ENCODE data around the gene OSTF1. TPM values are rescaled to one million over a fixed set of nuclear protein-coding genes. Genes with fewer than 3 reads are reported as not detected.

OSTF1 gene
- total RNA-seq, 1 experiment from 2014 or later, result 17.8 TPM

GRCh38 chr9:75090579-75090978 is 2.3 kb downstream of the OSTF1 start:
- no peak overlapping the region for H3K4me3 Mint-ChIP-seq

GRCh38 chr9:75092766-75093165 is 4.5 kb downstream of the OSTF1 start:
- Mint-ChIP-seq H3K4me1 (peaks cover 44% of the 10 kb centered on the region), H3K36me3 (no peaks in the 10 kb centered on the region), H3K9me3 (no peaks in the 10 kb centered on the region), H3K27ac (no peak overlapping the region), H3K27me3 (ENCODE audit: low read depth) (no peaks in the 10 kb centered on the region; the same call in 1 of the 2 replicates), H3K4me3 (no peak overlapping the region)
- DNase-seq (ENCODE audit: low spot score) (no peak), ATAC-seq (no peak)
- ChIA-PET CTCF (interaction anchor here (0.9 to 1.6 kb wide), 2 partner anchors 41 to 319 kb away, joined by 3 read pairs; no protein-coding TSS in a partner anchor), POLR2A (interaction anchor here (0.6 kb wide), 1 partner anchor 9 kb away, joined by 3 read pairs; no protein-coding TSS in a partner anchor)
- TF ChIP-seq CREM (CRISPR knock-in tag; IDR thresholded peaks at IDR 0.05), result no peak
- TF ChIP-seq FOXP1 (CRISPR knock-in tag; IDR thresholded peaks at IDR 0.05; ENCODE audit: borderline replicate concordance), result no peak
- TF ChIP-seq CDX4 (CRISPR knock-in tag; IDR thresholded peaks at IDR 0.05; ENCODE audit: borderline replicate concordance), result no peak
- no peak for TF ChIP-seq NFE2L1 (CRISPR knock-in tag; IDR thresholded peaks at IDR 0.05)
- no peak for TF ChIP-seq MLX (CRISPR knock-in tag; IDR thresholded peaks at IDR 0.05)
- TF ChIP-seq ATF3 (CRISPR knock-in tag; conservative IDR thresholded peaks at IDR 0.05), result no peak
- no peak for TF ChIP-seq FOXJ3 (CRISPR knock-in tag; IDR thresholded peaks at IDR 0.05; ENCODE audit: borderline replicate concordance)
- no peak for TF ChIP-seq SMAD3 (CRISPR knock-in tag; IDR thresholded peaks at IDR 0.05; ENCODE audit: borderline replicate concordance)
- no peak for TF ChIP-seq USF2 (CRISPR knock-in tag; IDR thresholded peaks at IDR 0.05)
- no peak for TF ChIP-seq ZNF512 (CRISPR knock-in tag; IDR thresholded peaks at IDR 0.05; ENCODE audit: borderline replicate concordance)
- TF ChIP-seq ZMAT4 (CRISPR knock-in tag; IDR thresholded peaks at IDR 0.05), result no peak
- no peak for TF ChIP-seq AR (CRISPR knock-in tag; IDR thresholded peaks at IDR 0.05)
- no peak for TF ChIP-seq ZNF532 (CRISPR knock-in tag; IDR thresholded peaks at IDR 0.05; ENCODE audit: borderline replicate concordance)
- no peak for TF ChIP-seq ZNF416 (CRISPR knock-in tag; IDR thresholded peaks at IDR 0.05)
- no peak for TF ChIP-seq ZNF138 (CRISPR knock-in tag; conservative IDR thresholded peaks at IDR 0.05)
- TF ChIP-seq ZBTB21 (CRISPR knock-in tag; IDR thresholded peaks at IDR 0.05; ENCODE audit: borderline replicate concordance), result no peak
- TF ChIP-seq TCF7 (CRISPR knock-in tag; IDR thresholded peaks at IDR 0.05; ENCODE audit: low read depth), result no peak
- no peak for TF ChIP-seq NFYB (CRISPR knock-in tag; conservative IDR thresholded peaks at IDR 0.05; ENCODE audit: low read depth)

More at GRCh38 chr9:75090579-75090978, 2.3 kb downstream of the OSTF1 start:
- Mint-ChIP-seq H3K9me3 (no peaks in the 10 kb centered on the region), H3K4me1 (peaks cover 52% of the 10 kb centered on the region), H3K27me3 (ENCODE audit: low read depth) (no peaks in the 10 kb centered on the region; the same call in 1 of the 2 replicates), H3K36me3 (no peaks in the 10 kb centered on the region), H3K27ac (no peak overlapping the region)
- no peak for DNase-seq (ENCODE audit: low spot score)
- CTCF ChIA-PET, result no interaction called here
- POLR2A ChIA-PET, result no interaction called here
- ATAC-seq, result no peak
- TF ChIP-seq ZNF121 (CRISPR knock-in tag; IDR thresholded peaks at IDR 0.05) (peak; percentile 66; the same call in 1 of the 2 replicates), JAZF1 (CRISPR knock-in tag; IDR thresholded peaks at IDR 0.05) (no peak)

Measured in WTC11 (cell line).